HG03159 (cell line): ENCODE results near the gene SMAD9.
A peak's percentile ranks its signal among the peaks of the same experiment; 100 is the strongest.

Experiments
- ATAC-seq: cut with Tn5 transposase; IDR thresholded peaks from one replicate; pipeline ENCODE4 v1.9.1; 2021; ENCODE audit warnings: mild to moderate bottlenecking, moderate library complexity; ENCODE audit not compliant: unreplicated experiment

Gene SMAD9

GRCh38 chr13:36919833-36920615 lies at the start of gene SMAD9:
TSS of gene SMAD9 (minus strand) at chr13:36920238. CDS start at chr13:36879689, 40,549 bp downstream.
- peak; percentile 75 for ATAC-seq

DNA sequence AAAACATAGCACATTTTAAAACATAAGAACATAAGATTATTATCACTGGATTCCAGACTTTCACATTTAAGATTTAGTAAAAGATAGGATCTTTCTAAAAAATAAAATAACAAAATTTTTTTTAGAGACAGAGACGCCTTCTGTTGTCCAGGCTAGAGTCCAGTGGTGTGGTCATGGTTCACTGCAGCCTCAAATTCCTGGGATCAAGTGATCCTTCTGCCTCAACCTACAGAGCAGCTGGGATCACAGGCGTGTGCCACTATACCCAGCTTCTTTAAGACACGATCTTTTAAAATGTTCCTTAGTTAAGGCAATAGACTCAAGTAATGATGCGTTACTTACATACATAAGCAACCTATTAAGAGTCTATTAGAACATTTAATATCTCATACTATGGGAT lies 46.4 kb upstream of the SMAD9 start:
- ATAC-seq, result no peak

DNA sequence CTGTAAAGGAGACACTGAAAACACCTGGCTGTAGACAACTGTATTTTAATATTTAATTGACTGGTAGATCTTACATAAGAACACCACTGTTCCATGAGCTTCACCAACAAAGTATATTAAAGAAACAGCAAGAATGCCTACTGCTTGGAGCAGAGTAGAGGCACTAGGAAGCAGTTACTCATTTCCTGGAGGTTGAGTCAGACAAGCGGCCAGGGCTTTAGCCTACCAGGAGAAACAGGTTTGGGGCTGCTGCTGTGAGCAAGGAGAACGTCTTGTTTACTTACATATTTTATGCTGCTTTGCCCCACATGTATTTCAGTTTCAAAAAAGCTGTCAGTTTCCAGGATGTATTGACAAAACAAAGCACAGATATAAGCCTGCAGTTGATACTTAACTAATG lies 45.7 kb upstream of the SMAD9 start:
- no peak for ATAC-seq

DNA sequence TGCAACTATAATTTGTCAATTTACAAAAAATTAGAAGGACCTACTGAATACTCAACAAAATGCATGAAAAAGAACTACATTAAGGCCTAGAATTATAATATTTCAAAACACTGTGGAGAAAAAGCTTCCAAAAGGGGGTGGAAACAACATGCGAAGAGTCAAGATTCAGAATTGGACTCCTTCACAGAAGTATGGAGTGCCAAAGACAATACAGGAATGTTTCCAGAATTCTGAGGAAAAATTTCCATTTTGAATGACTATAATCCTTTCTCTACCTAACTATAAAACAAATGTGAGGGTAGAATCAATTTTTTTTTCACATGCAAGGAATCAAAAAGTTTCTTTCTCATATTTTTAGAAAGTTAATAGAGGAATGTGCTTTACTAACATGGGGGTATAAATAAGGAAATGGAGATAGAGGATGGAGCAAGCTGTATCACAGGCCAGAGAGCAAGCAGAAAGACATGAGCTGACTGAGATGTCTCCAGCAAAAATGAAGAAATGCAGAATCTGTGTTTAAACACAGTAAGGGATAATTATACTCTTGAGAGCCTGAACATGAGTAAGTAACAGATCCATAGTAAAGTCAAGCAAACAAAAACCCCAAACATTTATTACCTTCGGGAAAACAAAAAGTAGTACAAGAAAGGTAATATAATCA lies 39.5 kb upstream of the SMAD9 start:
- no peak for ATAC-seq

DNA sequence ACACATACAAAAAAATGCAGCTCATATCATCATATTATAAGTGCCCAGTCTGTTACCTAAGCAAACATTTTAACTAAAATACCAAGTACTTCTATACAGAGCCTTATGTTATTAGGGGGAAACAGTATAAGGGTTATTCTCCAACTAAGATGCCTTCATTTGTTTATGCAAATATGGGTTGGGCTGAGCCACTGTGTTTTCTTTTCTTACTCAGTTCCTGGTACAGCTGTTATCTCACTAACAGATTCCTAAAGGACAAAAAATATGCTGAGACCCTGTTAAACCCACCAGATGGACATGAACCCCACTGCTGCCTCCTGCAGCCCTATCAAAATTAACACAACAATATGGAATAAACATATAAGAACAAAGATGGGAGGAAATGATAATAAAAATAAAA lies 34.5 kb upstream of the SMAD9 start:
- ATAC-seq, result no peak

DNA sequence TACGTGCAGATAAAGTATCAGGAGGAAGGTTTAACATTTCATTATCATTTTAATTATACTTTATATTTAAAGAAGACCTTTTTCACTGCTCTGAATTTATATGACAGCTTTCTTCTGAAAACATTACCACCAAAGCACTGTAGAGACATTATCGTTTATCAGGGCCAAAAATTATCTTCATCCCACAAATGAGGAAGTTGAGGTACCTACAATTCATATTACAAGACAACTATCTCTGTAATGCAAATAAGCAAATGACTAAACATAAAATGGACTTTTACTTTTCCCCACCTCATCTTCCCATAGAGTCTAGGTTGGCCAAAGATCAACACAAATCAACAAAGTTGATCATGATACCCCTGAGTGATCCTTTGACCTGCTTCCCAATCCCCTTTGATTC lies 30.9 kb upstream of the SMAD9 start:
- no peak for ATAC-seq

- no peak for ATAC-seq
Observed at GRCh38 chr13:36950330-36950729, 30.3 kb upstream of the SMAD9 start.

- ATAC-seq, result no peak
Observed at GRCh38 chr13:36945078-36945477, 25.0 kb upstream of the SMAD9 start.

- ATAC-seq, result no peak
Observed at GRCh38 chr13:36925603-36926002, 5.6 kb upstream of the SMAD9 start.

DNA sequence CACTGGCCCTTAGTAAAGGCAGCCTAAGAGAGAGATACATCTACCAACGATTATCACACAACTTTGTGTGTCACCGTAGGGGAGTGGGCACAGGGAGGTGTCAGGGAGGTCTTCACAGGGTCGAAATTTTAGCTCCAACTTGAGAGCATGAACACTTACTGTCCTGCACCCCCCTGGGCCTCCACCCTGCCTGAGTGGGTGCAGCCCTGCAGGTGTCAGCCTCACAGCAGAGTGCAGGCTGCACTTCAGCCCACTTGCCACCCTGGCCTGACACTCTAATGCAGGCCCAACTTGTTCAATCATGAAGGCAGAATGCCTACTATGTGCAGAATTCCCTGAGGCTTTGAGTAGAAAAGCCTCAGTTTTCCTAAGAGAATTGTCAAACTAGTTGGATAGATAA lies 4.0 kb upstream of the SMAD9 start:
- ATAC-seq, result no peak

- ATAC-seq, result no peak
Observed at GRCh38 chr13:36921631-36922301, 1.7 kb upstream of the SMAD9 start.

GRCh38 chr13:36920616-36921185 lies 663 bp upstream of the SMAD9 start:
- no peak for ATAC-seq

- peak; percentile 26 for ATAC-seq
Observed at GRCh38 chr13:36919171-36919832, 736 bp downstream of the SMAD9 start.

DNA sequence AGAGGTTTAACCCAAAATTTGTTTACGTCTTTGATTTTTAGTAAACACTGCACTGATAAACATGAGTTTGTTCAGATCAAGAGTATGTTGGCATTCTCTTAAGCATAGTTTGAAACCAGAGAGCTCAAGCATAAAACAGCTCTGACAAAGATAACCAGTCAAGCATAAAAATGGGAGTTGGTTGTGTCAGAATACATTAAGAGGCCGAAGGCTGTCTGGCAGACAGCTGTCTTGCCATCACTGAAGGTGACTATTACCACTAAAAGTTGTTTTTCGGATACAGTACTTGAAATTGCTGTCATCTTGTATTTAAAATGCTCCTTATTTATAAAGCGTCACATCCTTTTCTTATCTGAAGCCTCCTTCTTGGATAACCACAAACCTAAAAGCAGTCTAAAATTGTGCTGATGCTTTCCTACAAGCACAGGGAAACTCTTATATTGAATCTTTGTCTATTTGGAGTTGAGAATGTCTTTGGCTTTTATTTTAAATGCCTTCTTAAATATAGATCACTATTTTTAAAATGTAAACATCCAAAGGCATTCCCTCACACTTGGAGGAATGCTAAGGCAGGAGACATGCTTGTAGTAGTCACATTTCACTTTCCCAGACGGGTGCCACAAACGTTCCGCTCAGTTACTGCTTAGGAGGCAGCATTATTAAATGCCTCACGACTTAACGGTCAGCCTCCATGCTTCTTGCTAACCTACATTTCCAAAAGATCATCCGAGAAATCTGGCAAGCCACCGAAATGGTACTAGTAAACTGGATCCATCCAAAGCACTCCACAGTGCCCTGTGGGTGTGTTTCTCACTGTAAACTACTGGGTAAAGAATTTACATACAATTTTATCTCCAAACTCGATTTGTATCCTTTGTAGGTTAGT lies 1.5 kb downstream of the SMAD9 start:
- no peak for ATAC-seq

DNA sequence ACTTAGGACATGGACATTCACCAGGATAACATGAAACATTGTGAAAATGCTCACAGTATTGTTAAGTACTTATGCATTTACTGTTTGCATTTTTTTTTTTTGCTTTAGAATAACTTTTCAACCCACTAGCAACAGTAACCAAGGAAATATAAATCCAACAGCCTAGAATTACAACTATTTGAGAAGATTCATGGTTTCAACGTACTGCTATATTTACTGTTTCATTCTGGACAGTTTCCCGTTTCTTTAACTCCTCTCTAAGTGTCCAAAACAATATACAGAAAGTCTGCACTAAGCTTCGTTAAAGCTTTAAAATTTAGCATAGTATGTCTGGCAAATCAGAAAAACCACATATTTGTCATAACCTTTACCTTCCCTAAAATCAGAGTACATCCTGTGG lies 2.7 kb downstream of the SMAD9 start:
- ATAC-seq, result no peak

- no peak for ATAC-seq
Observed at GRCh38 chr13:36915896-36916640, 4.0 kb downstream of the SMAD9 start.

GRCh38 chr13:36915106-36915505 lies 4.9 kb downstream of the SMAD9 start:
- ATAC-seq, result no peak

DNA sequence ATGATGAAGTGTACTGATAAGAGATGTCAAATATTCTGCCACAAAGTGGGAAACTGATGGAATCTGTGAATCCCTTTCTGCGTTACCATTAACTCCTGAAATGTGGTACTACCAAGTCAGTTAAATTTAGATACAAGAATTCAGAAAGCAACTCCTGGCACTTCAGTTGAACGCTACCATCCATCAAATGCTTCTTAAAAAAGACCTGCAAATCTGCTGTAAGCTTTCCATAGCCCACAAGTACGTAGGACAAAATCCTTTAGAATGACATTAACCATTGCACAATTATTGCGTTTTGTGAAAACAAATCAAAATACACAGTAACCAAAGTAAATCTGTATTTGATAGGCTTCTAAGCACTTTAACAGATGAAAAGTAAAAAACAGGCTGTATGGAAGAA lies 5.4 kb downstream of the SMAD9 start:
- no peak for ATAC-seq

DNA sequence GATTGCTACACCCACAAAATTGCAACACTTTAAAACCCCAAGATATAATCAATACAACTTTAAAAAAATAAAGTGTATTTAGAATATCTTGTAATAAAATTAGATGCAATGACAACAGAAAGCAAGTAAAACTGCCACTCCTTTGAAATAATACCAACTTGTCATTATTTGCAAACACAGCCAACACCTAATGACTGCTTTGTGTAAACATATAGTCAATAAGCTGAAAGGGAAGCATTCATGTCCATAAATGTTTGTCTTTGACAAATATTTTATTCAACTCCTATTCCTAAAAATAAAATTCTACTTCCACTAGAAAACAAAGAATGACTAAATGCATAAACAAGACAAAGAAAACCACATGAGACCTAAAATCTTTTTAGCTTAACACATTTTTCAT lies 6.6 kb downstream of the SMAD9 start:
- ATAC-seq, result no peak
